Cerebellar nuclear complex (tissue), 1 donor: Measurements from ENCODE around the gene RAB4B.
"Not testable (repeated sequence)": the region's sequence is repeated elsewhere in the genome, so short reads cannot be mapped to it uniquely, and the experiment has no call there.

Source experiments
- DNase-seq, 2 experiments: peaks; one replicate each; lab custom pipeline; 2025; lab: John Stamatoyannopoulos, UW

The RAB4B gene

DNA sequence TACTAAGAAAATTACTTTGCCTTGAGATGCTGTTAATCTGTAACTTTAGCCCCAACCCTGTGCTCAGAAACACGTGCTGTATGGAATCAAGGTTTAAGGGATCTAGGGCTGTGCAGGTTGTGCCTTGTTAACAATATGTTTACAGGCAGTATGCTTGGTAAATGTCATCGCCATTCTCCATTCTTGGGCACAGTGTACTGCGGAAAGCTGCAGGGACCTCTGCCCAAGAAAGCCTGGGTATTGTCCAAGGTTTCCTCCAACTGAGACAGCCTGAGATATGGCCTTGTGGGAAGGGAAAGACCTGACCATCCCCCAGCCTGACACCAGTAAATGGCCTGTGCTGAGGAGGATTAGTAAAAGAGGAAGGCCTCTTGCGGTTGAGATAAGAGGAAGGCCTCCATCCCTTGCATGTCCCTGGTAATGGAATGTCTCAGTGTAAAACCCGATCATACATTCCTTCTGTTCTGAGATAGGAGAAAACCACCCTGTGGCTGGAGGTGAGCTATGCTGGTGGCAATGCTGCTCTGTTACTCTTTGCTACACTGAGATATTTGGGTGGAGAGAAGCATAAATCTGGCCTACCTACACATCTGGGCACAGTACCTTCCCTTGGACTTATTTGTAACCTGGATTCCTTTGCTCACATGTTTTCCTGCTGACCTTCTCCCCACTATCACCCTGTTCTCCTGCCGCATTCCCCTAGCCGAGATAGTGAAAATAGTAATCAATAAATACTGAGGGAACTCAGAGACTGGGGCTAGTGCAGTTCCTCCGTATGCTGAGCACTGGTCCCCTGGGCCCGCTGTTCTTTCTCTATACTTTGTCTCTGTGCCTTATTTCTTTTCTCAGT, 44.9 kb downstream of the RAB4B start:
- DNase-seq: not testable (repeated sequence)

DNA sequence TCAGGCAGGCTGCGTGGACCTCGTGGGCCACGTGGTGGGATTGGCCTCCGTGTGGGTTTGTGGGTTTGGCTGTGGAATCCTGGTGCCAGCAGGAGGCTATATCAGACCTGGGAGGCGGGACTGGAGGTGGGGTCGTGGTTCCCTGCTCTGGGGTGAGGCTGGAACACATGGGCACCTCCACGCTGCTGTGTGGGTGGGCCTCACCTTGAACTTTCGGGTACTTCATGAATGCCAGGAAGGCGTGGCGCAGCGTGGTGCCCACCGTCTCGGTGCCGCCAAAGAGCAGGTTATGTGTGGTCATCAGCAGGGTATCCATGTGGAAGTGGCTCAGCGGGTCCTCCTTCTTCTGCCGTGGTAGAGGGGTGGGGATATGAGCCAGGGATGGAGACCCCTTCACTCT, 46.9 kb downstream of the RAB4B start:
- DNase-seq: not testable (repeated sequence)

DNA sequence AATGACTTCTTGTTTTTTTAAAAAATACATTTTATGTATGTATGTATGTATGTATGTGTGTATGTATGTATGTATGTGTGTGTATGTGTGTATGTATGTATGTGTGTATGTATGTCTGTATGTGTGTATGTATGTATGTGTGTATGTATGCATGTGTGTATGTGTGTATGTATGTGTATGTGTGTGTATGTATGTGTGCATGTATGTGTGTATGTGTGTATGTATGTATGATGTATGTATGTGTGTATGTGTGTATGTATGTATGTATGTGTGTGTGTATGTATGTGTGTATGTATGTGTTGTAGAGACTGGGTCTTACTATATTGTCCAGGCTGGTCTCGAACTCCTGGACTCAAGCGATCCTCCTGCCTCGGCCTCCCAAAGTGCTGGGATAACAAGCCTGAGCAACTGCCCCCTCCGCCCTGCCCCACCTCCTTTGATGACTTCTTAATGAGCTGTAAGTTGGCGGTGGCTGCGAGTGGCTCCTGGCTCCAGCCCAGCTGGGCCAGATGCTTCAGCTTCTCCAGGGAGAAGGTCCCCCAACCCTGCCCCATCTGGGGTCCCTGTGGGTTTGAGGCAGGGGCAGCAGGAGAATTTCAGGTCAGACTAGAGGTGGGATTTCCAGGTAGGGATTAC, 47.5 kb downstream of the RAB4B start:
- not testable (repeated sequence) for DNase-seq

DNA sequence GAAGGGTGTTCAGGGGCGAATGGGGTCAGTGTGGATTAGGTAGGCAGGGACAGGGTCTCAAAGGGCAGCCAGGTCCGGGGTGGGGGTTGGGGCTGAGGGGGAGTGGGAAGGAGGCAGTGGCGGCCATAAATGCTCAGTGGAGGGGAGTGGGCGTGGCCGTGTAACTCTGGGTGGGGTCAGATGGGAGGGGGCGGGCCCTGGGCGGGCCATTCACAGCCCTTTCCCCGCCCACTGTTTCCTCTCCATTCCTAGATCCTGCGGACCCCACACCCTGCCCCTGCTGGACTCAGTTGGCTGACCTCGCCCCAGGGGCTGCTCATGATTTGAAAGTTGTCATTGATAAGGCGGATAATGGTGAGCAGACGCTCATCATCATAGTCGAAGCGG, 48.3 kb downstream of the RAB4B start:
- not testable (repeated sequence) for DNase-seq

DNA sequence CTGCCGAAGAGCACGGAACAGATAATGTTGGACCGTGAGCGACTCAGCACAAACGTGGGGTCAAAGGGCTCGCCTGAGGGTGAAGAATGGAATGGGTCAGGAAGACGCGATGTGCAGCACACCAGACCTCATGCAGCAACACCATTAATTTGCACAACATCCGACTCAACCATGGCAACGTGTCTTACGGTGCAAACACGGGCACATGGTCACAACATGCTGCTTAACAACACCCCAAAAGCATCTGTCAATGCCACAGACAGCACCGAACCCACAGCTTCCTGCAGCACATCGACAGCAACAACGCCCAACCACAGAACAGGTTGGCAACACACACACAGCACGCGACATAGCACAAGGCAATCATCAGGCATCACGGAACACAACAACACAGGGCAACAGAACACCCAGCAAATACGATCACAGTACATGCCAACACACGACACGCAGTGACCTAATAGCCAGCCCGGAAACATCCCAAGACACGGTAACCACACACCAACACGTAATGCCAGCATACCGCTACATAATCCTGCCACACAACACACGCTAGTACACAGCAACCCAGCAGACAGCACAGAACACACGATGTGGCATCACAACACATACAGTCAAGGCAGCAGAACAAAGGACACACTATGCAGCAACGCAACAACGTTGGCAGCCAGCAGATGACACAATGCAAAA, 48.8 kb downstream of the RAB4B start:
- DNase-seq: not testable (repeated sequence)

DNA sequence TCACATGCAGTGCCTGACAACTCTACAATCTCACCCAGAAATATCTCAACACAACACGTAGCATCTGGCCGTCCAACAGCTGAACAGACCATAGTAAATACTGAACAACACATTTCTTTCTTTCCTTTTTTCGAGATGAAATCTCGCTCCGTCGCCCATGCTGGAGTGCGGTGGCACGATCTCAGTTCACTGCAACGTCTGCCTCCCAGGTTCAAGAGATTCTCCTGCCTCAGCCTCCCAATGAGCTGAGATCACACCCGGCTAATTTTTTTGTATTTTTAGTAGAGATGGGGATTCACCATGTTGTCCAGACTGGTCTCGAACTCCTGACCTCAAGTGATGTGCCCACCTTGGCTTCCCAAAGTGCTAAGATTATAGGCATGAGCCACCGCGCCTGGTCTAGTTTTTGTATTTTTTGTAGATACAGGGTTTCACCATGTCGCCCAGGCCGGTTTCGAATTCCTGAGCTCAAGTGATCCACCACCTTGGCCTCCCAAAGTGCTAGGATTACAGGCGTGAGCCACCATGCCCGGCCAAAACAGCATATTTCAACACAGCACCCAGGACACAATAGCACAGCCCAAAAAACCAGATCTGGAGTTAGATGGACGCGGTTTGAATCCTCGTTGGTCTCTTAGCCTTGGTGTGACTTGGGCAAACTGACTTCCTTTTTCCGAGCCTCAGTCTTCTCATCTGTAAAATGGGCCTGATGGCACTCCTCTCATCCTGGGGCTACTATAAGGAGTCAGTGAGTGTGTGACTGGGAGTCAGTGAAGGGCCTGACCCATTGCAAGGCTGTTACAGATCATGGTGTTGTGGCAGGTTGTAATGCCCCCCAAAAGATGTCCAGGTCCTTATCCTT, 49.6 kb downstream of the RAB4B start:
- no peak for DNase-seq

DNA sequence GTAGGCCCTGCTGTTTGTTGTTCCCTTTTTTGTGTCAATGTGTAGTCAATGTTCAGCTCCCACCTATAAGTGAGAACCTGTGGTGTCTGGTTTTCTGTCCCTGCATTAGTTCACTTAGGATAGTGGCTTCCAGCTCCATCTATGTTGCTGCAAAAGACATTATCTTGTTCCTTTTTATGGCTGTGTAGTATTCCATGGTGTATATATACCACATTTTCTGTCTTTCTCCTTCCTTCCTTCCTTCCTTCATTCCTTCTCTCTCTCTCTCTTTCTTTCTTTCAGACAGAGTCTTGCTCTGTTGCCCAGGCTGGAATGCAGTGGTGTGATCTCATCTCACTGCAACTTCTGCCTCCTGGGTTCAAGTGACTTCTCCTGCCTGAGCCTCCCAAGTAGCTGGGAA, 51.2 kb downstream of the RAB4B start:
- DNase-seq: no peak

DNA sequence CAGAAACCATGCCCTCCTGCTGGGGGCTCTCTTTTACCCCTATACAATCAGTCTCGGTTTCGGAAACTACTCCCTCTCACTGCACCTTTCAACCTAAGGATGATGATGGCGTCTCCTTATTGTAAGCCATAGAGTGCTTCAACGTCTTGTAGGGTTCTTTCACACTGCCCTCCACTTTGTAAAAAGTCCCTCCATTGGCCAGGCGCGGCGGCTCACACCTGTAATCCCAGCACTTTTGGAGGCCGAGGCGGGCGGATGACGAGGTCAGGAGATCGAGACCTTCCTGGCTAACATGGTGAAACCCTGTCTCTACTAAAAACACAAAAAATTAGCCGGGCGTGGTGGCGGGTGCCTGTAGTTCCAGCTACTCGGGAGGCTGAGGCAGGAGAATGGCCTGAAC, 52.7 kb downstream of the RAB4B start:
- not testable (repeated sequence) for DNase-seq

DNA sequence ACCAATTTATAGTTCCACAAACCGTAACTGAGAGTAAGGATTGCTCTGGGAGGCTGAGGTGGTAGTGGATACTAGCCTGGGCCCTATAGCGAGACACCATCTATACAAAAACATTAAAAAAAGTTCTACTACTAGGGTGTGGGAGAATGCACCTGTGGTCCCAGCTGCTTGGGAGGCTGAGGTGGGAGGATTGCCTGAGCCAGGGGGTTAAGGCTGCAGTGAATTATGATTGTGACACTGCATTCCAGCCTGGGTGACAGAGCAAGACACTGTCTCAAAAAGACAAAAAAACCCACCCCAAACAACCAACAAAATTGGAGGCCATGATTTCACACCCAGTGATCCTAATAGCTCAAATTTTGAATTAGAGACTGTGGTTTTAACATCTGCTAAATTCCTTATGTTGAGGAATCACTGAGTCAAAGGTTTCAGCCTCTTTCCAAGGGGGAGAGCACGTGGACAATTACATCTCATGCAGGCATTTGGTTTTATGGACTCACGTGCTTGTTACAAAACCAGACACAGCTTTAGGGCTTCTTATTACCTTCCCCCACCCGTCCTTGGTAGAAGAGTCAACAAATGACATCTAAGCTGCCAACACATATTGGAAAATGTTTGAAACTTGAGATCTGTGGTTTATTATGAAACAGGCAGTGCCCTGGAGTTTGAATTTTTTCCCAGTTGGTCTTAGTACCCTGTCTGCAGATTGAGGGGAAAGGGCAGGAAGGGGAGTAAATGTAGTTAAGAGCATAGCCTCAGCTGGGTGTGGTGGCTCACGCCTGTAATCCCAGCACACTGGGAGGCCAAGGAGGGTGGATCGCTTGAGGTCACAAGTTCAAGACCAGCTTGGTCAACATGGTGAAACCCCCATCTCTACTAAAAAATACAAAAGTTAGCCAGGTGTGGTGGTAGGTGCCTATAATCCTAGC, 53.7 kb downstream of the RAB4B start:
- no peak for DNase-seq

DNA sequence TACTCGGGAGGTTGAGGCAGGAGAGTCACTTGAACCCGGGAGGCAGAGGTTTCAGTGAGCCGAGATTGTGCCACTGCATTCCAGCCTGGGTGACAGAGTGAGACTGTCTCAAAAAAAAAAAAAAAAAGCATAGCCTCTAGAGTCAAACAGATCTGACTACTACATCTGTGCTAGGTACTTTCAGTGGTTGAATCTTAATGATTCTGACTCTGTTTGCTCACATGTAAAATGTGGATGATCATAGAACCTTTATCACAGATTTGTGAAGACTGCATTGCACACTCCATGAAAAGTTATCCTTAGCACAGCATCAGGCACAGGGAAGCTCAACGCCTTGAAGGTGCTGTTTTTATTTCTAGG, 54.4 kb downstream of the RAB4B start:
- not testable (repeated sequence) for DNase-seq

DNA sequence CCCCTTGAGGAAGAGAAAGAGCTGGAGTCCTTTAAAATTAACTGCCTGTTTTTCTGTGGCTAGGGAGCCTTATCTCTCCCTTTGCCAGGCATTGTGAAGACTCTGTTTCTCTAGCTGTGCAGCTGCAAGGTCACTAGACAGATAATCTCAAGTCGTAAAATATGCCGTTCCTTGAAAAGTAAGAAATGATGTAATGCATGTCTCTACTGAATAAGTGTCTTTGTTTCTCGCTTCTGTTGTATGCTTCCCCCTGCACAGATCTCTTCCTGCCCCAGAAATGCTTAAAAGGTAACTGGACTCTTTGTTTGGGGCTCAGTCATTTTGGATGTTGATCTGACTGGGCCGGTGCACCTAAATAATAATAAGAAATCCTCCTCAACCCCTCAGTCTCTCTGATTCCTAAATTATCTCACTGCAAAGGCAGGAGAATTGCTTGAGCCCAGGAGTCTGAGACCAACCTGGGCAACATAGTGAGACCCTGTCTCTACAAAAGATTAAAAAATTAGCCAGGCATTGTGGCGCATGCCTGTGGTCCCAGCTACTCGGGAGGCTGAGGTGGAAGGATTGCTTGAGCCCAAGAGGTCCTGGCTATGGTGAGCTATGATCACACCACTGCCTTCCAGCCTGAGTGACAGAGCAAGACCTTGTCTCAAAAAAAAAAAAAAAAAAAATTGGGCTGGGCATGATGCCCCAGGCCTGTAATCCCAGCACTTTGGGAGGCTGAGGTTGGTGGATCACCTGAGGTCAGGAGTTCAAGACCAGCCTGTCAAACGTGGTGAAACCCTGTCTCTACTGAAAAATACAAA, 55.9 kb downstream of the RAB4B start:
- not testable (repeated sequence) for DNase-seq

DNA sequence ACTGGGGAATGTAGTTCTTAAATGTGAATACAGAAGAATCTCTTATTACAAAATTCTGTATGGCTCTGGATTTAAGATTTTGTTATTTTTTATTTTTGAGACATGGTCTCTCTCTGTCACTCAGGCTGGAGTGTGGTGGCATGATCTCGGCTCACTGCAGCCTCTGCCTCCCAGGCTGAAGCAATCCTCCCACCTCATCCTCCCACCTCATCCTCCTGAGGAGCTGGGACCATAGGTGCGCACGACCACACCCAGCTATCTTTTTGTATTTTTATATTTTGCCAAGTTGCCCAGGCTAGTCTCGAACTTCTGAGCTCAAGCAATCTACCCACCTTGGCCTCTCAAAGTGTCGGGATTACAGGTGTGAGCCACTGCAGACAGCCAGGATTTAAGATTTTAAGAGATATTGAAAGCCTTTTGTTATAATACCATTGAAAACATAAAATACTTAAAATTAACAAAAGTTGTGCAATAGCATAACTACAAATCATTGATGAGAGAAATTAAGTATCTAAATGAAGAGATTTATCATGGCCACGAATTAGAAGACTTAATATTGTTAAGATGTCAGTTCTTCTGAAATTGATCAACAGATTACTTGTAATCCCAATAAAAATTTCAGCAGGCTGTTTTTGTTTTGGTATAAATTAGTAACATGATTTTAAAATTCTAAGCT, 58.8 kb downstream of the RAB4B start:
- DNase-seq: no peak

DNA sequence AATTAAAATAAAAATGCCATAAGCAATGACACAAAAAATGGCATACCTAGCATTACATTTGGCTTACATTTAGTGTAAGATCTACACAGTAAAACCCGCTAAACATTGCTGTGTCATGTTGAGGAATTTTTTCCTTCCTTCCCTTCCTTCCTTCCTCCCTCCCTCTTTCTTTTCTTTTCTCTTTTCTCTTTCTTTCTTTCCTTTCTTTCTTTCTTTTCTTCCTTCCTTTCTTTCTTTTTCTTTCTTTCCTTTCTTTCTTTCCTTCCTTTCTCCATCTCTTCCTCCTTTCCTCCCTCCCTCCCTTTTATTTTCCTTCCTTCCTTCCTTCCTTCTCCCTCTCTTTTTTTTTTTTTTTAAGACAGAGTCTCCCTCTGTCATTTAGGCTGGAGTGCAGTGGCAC, 60.4 kb downstream of the RAB4B start:
- not testable (repeated sequence) for DNase-seq

DNA sequence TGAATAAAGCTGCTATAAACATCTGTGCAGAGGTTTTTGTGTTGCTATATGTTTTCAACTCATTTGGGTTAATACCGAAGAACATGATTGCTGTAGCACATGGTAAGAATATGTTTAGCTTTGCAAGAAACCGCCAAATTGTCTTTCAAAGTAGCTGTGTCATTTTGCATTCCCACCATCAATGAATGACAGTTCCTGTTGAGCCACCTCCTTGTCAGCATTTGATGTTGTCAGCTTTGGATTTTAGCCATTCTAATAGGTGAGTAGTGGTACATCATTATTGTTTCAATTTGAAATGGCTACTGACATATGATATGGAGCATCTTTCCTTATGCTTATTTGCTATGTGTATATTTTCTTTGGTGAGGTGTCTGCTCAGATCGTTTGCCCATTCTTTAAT, 64.0 kb downstream of the RAB4B start:
- DNase-seq: not testable (repeated sequence)

DNA sequence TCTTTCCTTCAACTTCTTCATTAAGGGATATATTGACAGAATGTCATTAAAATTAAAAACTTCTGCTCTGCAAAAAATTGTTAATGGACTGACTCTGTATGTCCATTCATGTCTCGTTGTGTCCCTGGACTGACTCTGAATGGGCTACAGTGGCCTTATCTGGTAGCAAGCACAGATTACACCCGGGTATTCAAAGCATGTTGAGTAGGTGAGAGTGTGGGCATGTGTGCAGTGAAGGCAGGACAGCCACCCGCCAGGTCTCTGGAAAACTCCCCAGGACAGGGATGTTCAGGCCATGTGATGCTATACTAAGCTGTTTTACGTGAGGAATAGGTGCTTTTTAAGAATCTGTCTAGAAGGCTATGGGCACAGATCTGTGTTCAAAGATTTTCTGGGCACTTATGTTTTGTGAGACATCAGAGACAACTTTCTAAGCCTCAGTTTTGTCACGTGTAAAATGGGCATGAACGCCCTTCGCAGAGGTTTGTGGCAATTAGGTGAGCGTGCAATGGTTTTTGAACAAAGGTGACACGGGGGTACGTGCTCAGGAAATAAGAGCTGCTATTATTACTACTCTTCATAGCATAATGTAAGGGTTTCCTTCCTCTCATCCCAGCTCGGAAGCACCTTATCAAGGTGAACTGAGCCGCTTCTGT, 65.1 kb downstream of the RAB4B start:
- not testable (repeated sequence) for DNase-seq

DNA sequence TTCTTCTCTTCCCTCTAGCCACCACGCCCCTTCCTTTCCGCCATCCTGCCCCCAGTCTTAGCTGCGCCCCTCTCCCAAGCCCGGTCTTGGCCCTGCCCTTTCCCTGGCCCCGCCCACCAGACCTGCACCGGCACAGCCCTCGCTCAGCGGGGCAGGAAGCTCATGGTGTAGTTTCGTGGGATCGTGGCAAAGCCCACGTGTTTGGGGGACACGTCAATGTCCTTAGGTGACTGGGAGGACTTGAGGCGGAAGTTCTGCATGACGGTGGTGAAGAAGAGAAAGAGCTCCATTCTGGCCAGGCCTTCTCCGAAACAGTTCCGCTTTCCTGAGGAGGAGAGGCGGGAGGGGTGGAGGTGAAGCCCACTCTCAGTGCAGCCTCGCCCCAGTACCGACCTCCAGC, 65.6 kb downstream of the RAB4B start:
- not testable (repeated sequence) for DNase-seq
